Measurements from ENCODE around the gene PON2.

Gene PON2

DNA sequence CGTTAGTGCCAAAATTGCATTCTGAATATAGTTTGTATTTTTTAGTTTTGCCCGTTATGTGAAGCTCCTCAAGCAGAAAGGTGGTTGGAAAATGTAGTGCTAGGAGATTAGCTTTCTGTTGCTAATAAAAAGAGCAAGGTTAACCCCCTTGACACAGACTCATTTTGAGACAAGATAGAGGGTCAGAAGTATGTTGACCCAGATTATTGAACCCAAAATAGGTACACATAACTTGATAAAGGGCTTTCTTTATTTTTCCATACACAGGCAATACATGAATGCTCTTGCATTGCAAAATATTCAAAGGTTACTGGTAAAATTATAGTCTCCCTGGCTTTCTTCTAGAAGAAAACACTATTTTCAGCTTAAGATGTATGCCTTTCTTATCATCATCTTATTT is 10.0 kb upstream of the PON2 start:
- DNase-seq (ENCODE audit: low read depth in 2 of 2): no peak

DNA sequence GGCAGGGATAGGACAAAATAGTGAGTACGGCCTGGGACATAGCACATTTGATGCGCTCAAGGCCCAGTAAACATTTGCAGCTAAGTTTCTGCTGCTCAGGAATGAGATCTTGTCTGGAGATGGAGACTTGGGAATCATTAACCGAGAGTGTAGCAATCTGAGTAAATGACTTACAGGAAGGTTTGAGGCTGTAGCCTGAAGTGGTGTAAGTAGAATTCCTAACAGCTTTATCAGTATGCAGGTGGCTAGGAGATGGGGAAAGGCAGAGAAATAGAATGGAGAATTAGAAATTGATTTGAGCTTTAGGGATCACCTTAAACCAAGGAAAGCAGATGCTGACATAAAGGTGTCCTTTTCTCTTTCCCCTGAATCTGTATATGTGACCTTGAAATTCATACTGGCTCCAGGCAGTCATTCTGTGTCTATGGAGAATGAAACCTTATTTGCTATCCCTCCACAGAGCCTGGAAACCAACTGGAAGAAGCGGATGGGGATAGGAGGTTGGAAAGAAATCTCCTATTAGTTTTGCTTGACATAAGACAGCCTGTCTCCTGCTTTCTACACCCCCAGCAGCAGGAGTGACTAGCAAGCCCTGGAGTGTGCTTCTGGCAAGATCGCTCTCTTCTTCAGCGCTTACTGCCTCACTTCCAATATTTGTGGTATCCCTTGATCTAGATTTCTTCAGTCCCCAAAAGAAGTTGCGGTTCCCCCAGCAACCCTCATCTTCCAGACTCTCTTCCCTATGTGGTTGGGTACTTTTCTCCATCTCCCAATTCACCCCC is 6.4 kb upstream of the PON2 start:
- DNase-seq (ENCODE audit: low read depth in 2 of 2): no peak

DNA sequence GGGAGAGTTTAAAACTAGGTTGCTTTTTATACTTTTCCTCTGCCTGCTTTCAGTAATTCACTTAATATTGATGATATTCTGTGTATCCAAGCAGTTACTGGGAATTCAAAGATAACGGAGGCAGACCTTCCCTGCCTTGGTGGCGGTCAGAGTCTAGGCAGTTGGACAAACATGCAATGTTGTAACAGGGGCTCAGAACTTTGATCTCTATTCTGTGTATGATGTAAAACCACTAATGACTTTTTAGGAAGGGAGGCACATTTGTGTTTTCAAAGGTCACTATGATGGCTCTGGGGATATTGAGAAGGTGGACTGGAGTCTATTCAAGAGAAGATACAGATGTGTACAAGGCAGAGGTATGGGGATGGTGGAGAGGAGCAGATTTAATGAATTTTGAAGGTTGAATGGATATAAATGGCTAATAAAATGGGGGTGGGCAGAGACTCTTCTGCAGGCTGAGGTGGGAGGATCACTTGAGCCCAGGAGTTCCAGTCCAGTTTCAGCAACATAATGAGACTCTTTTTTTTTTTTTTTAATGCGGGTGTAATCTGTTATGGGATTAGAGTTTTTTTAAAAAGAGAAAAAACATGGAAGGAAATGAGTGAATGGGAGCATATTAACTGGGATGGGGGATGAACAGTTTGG is 5.7 kb upstream of the PON2 start:
- DNase-seq (ENCODE audit: low read depth in 2 of 2): no peak

DNA sequence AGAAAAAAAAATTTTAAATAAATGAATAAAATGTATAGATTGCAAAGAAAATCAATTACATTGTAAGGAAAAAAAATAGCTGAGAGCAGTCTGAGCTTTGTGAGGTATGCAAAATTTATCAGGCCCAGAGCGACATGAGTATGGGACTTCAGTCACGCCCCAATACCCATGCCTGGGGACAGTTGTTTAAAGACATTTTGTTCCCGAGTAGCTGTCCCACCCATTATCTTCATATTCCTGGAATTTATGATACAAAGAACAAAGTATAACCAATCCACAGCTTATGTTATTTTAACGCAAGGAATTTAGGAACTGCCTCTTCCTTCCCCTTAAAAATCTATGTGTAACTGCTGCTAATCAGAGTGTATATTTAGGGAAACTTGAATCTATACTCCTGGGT is 1.6 kb upstream of the PON2 start:
- no peak for DNase-seq (ENCODE audit: low read depth in 2 of 2)

DNA sequence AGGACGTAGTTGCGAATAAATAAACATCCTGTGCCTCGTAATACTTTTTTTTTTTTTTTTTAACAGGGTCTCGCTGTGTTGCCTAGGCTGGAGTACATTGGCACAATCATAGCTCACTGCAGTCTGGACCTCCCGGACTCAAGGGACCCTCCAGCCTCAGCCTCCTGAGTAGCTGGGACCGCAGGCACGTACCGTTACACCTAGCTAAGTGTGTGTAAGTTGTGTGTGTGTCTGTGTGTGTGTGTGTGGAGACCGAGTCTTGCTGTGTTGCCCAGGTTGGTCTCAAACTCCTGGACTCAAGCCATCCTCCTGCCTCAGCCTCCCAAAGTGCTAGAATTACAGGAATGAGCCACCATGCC is 573 bp upstream of the PON2 start:
- no peak for DNase-seq (ENCODE audit: low read depth in 2 of 2)

DNA sequence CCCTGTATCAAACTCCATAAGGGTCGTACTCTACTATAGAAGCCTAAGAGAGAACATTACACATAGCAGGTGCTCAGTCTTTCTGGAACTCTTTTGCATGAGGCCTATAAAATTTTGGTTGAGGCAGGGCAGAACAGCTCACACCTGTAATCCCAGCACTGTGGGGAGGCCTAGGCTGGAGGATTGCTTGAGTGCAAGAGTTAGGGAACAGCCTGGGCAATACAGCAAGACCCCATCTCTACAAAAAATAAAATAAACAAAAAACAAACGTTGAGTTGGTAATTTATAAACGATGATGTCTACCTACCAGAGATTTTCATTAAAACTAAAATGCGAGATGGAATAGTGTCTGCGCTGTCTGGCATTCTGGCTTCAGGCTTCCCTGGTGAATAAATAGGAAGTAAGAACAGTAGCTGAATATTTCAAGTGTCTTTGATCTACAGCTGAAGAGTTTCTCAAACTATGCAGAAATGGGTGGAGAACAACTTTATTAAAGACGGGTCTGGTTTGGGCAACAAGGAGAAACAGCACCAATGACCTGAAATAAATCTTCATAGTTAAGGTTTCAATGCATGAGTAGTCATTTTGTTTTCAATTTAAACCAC is 774 bp downstream of the PON2 start:
- DNase-seq (ENCODE audit: low read depth in 2 of 2): no peak

DNA sequence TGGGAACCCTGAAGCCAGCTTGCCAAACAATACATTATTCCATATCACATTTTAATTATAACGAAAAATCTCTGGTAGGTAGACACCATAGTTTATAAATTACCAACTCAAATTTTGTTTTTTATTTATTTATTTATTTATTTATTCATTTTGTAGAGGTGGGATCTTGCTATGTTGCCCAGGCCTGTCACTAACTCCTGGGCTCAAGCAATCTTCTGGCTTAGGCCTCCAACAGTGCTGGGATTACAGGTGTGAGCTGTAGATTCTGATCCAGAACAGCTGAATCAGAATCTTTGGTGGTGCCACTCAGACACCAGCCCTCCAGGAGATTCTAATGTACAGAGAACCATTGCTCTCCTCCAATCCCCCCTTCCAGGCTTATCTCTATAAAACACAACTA is 1.7 kb downstream of the PON2 start:
- DNase-seq (ENCODE audit: low read depth in 2 of 2): no peak

DNA sequence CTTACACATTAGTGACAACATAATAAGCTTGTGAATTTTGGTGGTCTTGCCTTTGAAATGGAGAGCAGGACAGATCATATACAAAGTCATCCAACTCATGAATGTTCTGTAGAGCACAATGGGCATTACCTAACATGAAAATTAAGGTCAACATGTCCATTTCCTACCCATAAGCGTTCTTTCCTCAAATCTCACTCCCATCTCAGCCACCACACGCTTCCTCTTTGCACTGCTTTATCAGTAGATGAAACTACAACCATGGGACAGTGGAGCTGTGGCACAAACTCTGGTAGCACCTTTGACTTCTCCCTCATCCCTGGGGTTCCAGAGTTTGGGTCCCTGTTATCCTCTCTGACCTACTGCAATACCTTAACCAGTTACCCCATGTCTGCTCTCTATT is 2.2 kb downstream of the PON2 start:
- no peak for DNase-seq (ENCODE audit: low read depth in 2 of 2)

DNA sequence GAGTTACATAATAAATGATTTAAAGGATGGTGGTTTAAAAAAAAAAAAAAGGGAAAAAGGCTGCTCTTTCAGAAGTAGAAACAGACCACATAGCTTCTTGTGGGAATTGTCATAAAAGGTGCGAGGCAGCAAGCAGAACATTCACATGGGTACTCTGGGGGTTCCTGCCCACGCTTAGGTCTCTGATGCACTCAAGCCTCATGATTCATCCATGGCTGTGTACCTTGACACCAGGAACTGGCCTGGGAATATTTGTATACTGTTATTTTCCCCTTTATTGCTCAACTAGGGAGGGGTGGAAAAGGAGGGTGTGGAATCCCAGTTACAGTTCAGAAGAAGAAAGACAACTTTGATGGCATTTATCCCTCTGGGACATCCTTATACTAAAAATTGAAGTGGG is 4.0 kb downstream of the PON2 start:
- DNase-seq (ENCODE audit: low read depth in 2 of 2): no peak

DNA sequence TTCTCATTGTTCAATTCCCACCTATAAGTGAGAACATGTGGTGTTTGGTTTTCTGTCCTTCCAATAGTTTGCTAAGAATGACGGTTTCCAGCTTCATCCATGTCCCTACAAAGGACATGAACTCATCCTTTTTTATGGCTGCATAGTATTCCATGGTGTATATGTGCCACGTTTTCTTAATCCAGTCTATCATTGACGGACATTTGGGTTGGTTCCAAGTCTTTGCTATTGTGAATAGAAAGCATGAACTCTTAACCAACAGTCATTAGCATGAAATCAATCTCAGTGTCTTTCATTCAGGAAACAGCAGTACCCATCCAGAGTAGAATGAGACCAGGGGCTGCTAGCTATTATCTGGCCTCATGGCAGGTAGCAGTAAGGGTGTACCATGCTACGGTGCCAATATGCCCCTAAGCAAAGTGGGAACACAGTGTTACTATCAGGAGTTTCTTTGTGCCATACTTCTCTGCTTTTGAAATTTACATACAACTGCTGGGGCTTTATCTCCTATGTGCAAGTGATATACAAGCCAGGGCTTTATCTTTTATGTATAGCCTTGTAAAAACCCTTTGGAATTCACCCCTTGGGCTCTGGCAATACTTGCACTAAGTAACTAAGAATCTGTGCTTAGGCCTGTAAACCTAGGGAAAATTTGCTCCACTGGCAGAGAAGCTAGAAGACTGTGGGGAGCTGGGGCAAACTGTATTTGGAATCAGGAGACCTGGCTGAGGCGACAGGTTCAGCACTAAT is 5.4 kb downstream of the PON2 start:
- no peak for DNase-seq (ENCODE audit: low read depth in 2 of 2)

DNA sequence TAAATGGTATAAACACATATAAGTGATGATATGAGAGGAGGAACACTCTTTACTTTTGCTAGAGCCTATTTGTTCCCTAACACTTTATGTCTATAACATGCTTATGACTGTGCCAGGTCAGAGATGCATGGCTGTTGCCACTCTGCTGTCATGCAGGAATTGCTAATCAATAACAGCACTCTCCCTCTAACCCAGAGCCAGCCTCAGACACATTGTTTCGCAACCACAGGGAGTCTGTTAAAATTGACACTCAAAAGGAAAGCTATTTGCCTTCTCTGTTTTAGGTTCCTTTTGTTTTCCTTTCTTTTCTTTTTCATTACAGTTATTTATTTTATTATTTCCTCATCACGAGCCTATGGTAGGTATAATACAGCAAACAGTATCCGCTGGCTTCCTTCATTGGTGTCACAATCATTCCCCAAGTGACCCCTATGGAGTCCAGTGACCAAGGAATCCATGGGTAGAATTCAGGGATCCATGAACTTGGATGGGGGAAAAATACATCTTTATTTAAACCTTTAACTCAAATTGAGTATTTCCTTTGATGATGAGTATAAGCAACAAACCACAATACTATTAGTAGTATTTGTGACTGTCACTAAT is 6.8 kb downstream of the PON2 start:
- no peak for DNase-seq (ENCODE audit: low read depth in 2 of 2)

DNA sequence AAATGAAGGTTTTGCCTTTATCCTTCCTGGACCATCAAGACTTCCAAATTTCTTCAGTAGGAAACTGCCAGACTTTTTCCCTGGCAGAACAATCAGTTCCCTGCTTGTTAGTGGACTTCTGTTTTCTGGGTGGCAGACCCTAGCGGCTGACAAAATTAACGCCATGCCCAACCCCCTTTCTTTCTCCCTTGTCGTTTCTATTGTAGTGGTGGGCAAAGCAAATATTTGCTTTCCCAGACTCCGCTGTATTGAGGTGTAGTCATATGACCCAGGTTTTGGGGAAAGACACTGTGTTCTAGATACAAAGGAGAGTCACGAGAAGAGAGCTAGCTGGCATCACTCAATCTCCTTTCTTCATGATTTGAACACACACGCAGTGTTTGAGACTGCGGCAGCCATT is 7.7 kb downstream of the PON2 start:
- DNase-seq (ENCODE audit: low read depth in 2 of 2): no peak

DNA sequence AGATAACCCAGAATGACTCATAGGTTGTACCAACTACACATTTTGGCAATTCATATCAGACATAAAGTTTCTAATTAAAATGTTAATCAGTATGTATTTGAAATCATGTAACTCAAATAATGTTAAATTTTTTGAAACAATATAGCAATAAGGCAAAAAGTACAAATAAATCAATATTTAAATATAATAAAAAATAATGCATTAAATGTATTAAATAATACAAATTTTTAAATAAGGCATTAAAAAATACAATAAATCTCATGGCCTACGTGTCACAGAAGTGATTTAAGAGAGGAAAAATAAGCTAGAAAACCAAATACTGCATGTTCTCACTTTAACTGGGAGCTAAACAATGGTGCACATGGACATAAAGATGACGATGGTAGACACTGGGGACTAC is 9.1 kb downstream of the PON2 start:
- DNase-seq (ENCODE audit: low read depth in 2 of 2): no peak

DNA sequence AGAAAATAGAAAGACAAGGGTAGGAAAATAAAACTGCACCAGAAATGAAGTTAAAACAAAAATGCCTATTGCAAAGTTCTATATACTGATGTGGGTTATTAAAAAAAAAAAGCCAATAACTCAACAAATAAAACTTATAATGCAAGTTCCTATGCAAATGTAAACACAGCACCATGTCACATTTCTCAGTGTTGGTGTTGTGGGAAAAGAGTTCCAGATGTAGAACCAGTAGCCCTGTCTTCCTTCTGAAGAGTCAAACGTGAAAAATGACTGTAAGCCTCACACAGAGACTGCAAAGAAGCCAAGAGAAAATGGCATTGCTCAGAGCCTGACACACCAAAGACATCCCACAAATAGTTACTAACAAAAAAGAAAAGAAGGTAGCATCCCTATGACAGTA is 10.1 kb downstream of the PON2 start:
- no peak for DNase-seq (ENCODE audit: low read depth in 2 of 2)

DNA sequence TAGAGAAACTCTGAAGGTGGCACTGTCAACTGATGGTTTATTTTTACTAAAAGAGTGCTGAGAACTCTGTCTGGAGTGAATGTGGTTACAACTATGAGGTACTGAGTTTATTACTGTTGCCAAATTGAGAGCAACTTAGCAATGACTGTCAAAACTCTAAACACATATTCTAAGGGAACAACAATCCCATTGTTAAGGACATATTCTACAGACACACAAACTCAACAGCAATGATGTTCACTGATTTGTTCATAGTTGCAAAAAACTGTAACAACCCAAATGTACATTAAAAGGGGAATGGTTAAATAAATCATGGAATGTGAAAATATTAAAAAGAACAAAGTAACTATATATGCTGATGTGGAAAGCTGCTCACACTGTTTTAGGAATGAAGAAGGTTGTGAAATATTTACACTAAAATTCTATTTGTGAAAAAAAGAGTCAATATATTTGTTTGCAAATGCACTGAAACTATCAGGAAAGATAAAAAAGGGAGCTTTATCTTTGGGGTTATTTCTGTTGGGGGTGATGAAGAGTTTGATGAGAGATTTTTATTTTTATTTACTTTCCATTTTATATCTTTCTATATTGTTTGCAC is 12.9 kb downstream of the PON2 start:
- no peak for DNase-seq (ENCODE audit: low read depth in 2 of 2)

DNA sequence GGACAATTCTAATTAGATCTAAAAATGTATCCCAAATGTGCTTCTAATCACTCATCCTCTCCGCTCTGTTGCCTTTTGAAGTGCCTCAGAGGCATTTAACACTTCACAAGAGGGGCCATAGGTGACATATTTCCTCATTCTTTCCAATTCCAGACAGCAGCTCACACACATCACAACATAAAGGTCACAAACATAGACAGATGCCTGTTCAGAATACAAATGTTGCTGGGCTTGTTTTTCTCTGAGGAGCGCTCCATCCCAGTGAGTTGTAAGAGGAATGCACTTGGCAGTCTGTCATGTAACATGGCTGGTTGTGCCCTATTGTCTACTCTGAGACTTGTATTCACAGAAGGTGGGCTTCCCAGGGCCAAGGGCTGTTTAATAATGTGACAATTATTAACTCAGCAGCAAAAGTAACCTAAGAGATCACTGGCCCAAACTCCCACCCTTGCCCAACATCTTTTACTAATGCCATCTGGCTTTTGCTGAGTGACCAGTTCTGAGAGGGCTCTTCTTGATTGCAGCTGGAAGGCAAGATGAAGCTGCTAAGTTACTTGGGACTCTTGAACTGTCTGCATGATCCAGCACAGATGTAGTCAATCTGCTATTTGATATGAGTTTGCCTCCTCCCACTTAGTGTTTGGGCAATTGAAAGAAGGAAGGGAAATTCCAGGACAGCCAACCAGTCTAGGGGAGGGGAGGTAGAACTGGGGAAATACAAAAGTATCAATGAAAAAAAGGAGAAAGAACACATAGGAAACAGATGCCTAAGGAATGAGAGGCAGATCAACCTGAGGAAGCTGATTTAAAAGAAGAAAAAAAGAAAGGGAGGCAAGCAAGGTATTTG is 13.6 kb downstream of the PON2 start:
- DNase-seq (ENCODE audit: low read depth in 2 of 2): no peak

DNA sequence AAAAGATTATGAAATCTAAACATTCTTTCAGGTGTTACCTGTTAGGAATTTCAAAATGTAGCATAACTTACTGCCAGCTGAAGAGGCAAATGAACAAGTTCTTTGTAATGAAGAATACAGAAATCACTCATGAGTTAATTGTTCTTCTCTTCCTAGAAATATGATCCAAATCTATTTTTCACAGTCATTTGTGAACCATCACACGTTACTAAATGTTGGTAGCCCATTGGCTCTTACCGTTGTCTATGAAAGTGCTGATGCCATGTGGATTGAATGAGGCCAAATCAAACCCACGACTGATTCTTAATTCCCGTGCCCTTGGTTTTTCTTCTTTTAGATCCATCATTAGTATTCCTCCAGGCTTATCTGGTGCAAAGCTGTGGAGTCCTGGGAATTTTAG is 22.8 kb downstream of the PON2 start:
- no peak for DNase-seq (ENCODE audit: low read depth in 2 of 2)

DNA sequence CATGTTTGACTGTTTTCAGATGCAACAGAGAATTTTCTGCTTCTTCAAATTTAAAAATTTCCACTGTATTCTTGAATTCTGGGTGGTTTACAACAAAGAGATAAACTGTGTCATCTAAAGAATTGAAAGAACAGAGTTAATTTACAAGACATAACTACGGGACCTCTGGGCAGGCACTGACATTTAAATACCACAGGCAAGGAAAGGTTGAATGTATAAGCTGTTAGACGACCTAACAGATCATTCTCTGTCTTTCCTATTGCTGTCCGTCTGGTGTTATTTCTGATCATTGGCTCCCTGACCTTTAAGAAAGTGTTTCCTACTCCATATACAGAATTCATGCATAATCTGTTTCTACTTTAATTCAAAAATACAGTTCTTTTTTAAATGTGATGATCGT is 23.2 kb downstream of the PON2 start:
- no peak for DNase-seq (ENCODE audit: low read depth in 2 of 2)

DNA sequence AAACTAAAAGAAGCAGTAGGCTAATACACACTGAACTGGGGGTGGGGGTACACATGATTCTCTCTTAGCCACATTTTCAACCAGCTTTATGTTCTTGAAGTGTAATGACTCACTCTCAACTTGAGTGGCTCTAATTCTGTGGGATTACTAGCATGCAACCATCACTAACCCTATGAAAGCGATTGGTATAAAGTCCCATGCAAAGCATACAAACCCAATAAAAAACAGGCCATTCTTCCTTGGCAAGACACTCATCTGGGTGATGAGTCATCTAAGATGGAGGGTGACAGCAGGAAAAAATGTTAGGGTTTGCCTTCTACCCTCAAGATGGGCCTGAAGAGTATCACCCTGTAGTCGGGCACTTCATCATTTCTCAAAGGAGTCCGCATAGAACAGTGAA is 23.8 kb downstream of the PON2 start:
- no peak for DNase-seq (ENCODE audit: low read depth in 2 of 2)

DNA sequence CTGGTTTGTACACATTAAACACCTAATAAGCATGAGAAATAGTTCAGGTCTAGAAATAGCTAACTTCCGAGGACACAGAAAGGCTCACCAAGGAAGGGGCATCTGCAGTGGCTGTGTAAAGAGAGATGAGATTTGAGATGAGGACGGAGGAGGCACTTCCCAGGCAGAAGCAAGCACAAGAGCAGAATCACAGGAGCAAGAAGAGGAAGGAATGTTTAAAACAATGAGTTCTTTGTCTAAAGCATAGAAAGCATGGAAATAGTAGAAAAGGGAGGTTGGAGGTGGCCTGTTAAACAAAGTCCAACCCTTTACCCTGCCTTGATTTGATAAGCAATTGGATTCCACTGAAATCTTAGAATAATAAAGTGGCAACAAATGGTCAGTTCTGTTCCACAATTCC is 27.1 kb downstream of the PON2 start:
- no peak for DNase-seq (ENCODE audit: low read depth in 2 of 2)

DNA sequence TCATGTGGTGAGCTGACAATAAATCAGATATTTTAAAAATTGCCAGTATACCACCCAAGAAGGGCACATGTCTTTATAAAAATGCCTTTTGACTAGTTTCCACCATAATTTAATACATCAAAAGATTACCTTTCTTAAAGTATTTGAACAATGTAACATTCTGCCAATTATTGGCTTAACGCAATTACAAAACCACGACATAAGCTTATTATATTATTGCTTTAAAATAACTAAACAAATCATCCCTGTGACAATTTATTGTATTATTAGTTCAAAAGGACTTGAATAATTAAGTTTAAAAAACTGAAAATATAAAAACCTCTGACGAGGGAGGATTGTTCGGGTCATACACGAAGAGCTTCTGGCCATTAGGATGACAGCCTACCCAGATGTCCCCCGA is 29.0 kb downstream of the PON2 start:
- no peak for DNase-seq (ENCODE audit: low read depth in 2 of 2)

All from stimulated activated CD4-positive, alpha-beta T cell treated with anti-CD3 and anti-CD28 coated beads, Interleukin-4, amount 100 ng/mL, for 48 hours (primary cell).